SU-DHL-6 (cell line): ENCODE results near the gene DCAF17.

Source experiments
- H2AFZ ChIP-seq: fragments of 200-600 bp; sonication (generic); 2 replicates; pipeline ENCODE4 v1.6.1; 2014; ENCODE audit warnings: low read depth, mild to moderate bottlenecking, moderate library complexity, mixed read lengths, antibody characterized with exemption, low read length; ENCODE audit not compliant: severe bottlenecking
- H3F3A ChIP-seq: fragments of 200-600 bp; shearing (Covaris generic); 2 replicates; pipeline ENCODE4 v1.6.0; 2016; ENCODE audit warnings: antibody characterized with exemption, mild to moderate bottlenecking; ENCODE audit not compliant: insufficient read depth
- H3K27ac ChIP-seq: fragments of 200-600 bp; sonication (generic); 2 replicates; pipeline ENCODE4 v1.5.1; 2016; ENCODE audit warnings: low read depth, mild to moderate bottlenecking, low read length, moderate library complexity, mixed read lengths
- H3K27me3 ChIP-seq: fragments of 200-600 bp; sonication (generic), shearing (Covaris generic); 2 replicates; pipeline ENCODE4 v1.6.0; 2014; ENCODE audit warnings: mild to moderate bottlenecking, low read length
- H3K36me3 ChIP-seq: fragments of 200-600 bp; sonication (generic); 2 replicates; pipeline ENCODE4 v1.6.1; 2014; ENCODE audit warnings: mild to moderate bottlenecking, low read length, mixed read lengths
- H3K4me2 ChIP-seq: fragments of 300-600, 200-600 bp; shearing (Covaris generic), sonication (generic); 2 replicates; pipeline ENCODE4 v1.6.0; 2014; ENCODE audit warnings: low read length, low read depth, mild to moderate bottlenecking; ENCODE audit not compliant: poor library complexity, severe bottlenecking
- H3K4me3 ChIP-seq: fragments of 200-600 bp; sonication (generic); 2 replicates; pipeline ENCODE4 v1.5.1; 2014; ENCODE audit warnings: antibody characterized with exemption, low read length, mild to moderate bottlenecking, mixed read lengths; ENCODE audit not compliant: insufficient read depth, poor library complexity, severe bottlenecking
- H3K79me2 ChIP-seq: fragments of 200-600 bp; sonication (generic); 2 replicates; pipeline ENCODE4 v1.6.1; 2014; ENCODE audit warnings: mild to moderate bottlenecking, low read length, moderate library complexity; ENCODE audit not compliant: insufficient read depth
- H3K9ac ChIP-seq: fragments of 200-600 bp; sonication (generic); 2 replicates; pipeline ENCODE4 v1.7.0; 2014; ENCODE audit warnings: mild to moderate bottlenecking, low read length
- H3K9me2 ChIP-seq: fragments of 200-600 bp; sonication (generic); replicated peaks from 2 replicates; pipeline ENCODE4 v1.6.1; 2014; ENCODE audit warnings: low read length; ENCODE audit not compliant: insufficient read depth
- H3K9me3 ChIP-seq: fragments of 200-600 bp; sonication (generic); 2 replicates; pipeline ENCODE4 v1.6.1; 2014; ENCODE audit warnings: low read length, mixed read lengths; ENCODE audit not compliant: insufficient read depth
- H4K20me1 ChIP-seq: fragments of 200-600 bp; sonication (generic); 2 replicates; pipeline ENCODE4 v1.6.1; 2014; ENCODE audit warnings: low read depth, mild to moderate bottlenecking, antibody characterized with exemption, low read length, moderate library complexity, mixed read lengths
- EZH2phosphoT487 ChIP-seq: fragments of 200-600 bp; sonication (generic), shearing (Covaris generic); conservative IDR thresholded peaks from 2 replicates; pipeline ENCODE4 v1.6.1; 2018; ENCODE audit warnings: mild to moderate bottlenecking, antibody characterized with exemption, low read length, moderate library complexity, mixed read lengths
- TF ChIP-seq, protein P1 (sequence below): fragments of 200-600 bp; sonication (generic); IDR thresholded peaks from one replicate; pipeline ENCODE4 v1.5.1; 2017; ENCODE audit warnings: antibody characterized with exemption, mild to moderate bottlenecking, low read length, moderate library complexity; ENCODE audit not compliant: insufficient read depth, poor library complexity, severe bottlenecking

The DCAF17 gene

DNA sequence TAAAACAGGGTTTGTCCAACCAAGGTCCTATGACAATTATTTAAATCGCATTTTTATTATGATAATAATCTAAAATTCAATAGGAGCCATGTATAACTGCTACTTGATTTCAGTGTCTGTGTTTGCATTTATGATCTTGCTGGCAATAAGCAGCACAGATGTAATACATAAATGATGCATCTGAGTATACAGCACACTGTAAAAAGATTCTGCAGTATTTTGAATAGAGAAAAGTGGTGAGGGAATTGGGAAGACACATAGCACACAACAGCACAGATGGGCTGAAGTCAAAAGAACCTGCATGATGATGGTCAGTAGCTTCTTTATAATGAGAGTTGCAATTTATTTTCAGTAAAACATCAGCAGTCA lies 26.4 kb upstream of the DCAF17 start:
- H4K20me1 ChIP-seq: no peaks in the 10 kb centered on the region
- H3K9me2 ChIP-seq: no peaks in the 10 kb centered on the region
- TF ChIP-seq EZH2phosphoT487: no peak
- TF ChIP-seq, protein P1, sequence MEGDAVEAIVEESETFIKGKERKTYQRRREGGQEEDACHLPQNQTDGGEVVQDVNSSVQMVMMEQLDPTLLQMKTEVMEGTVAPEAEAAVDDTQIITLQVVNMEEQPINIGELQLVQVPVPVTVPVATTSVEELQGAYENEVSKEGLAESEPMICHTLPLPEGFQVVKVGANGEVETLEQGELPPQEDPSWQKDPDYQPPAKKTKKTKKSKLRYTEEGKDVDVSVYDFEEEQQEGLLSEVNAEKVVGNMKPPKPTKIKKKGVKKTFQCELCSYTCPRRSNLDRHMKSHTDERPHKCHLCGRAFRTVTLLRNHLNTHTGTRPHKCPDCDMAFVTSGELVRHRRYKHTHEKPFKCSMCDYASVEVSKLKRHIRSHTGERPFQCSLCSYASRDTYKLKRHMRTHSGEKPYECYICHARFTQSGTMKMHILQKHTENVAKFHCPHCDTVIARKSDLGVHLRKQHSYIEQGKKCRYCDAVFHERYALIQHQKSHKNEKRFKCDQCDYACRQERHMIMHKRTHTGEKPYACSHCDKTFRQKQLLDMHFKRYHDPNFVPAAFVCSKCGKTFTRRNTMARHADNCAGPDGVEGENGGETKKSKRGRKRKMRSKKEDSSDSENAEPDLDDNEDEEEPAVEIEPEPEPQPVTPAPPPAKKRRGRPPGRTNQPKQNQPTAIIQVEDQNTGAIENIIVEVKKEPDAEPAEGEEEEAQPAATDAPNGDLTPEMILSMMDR: no peak
- no peaks in the 10 kb centered on the region for H3K27me3 ChIP-seq
- H2AFZ ChIP-seq: no peak overlapping the region
- H3K4me3 ChIP-seq: no peak overlapping the region
- H3K9me3 ChIP-seq: peaks cover under 1% of the 10 kb centered on the region; the same call in 1 of the 2 replicates
- H3K4me2 ChIP-seq: no peak overlapping the region
- H3K27ac ChIP-seq: peak overlapping the region; percentile 77; the same call in 1 of the 2 replicates
- peaks cover 46% of the 10 kb centered on the region for H3K79me2 ChIP-seq
- no peak overlapping the region for H3K9ac ChIP-seq
- H3F3A ChIP-seq: peaks cover 15% of the 10 kb centered on the region; the same call in 1 of the 2 replicates
- H3K36me3 ChIP-seq: 0 out of 2 replicates have a peak, but pooled peaks cover 5% of the 10 kb centered on the region

- Histone ChIP-seq H4K20me1 (no peaks in the 10 kb centered on the region), H3K9me2 (no peaks in the 10 kb centered on the region), H2AFZ (no peak overlapping the region), H3K79me2 (peaks cover 46% of the 10 kb centered on the region), H3F3A (peaks cover 15% of the 10 kb centered on the region; the same call in 1 of the 2 replicates), H3K4me2 (no peak overlapping the region), H3K27me3 (no peaks in the 10 kb centered on the region), H3K9me3 (no peaks in the 10 kb centered on the region), H3K27ac (no peak overlapping the region), H3K9ac (no peak overlapping the region), H3K4me3 (no peak overlapping the region), H3K36me3 (no peaks in the 10 kb centered on the region)
- TF ChIP-seq, protein P1: no peak
- no peak for TF ChIP-seq EZH2phosphoT487
Measured at GRCh38 chr2:171409436-171409971, 24.5 kb upstream of the DCAF17 start.

GRCh38 chr2:171410101-171410500 lies 23.9 kb upstream of the DCAF17 start:
- H3K79me2 ChIP-seq: peaks cover 46% of the 10 kb centered on the region
- H3K4me3 ChIP-seq: no peak overlapping the region
- H3F3A ChIP-seq: peaks cover 14% of the 10 kb centered on the region; the same call in 1 of the 2 replicates
- peak overlapping the region; percentile 16; the same call in 1 of the 2 replicates for H3K27ac ChIP-seq
- H3K9me3 ChIP-seq: no peaks in the 10 kb centered on the region
- no peak for TF ChIP-seq EZH2phosphoT487
- TF ChIP-seq, protein P1: no peak
- no peaks in the 10 kb centered on the region for H3K36me3 ChIP-seq
- H3K4me2 ChIP-seq: no peak overlapping the region
- no peaks in the 10 kb centered on the region for H3K27me3 ChIP-seq
- no peaks in the 10 kb centered on the region for H4K20me1 ChIP-seq
- no peaks in the 10 kb centered on the region for H3K9me2 ChIP-seq
- no peak overlapping the region for H2AFZ ChIP-seq
- no peak overlapping the region for H3K9ac ChIP-seq
